Adrenal gland (tissue), 12 donors: Measurements from ENCODE around the gene ZNF438. TPM values are rescaled to one million over a fixed set of nuclear protein-coding genes. Genes with fewer than 3 reads are reported as not detected.

Experiments
- DNase-seq, 7 donors: peaks; one replicate each; pipeline ENCODE4 v3.0.0-alpha.2; 2019 to 2020
- H3K27ac ChIP-seq, 5 donors: fragments of 200-600 bp; sonication (generic) in 4 of 5; 1 replicate in 3 of 5; 2 replicates in 2 of 5; pipeline versions ENCODE4 v1.5.1 to v1.8.0; 2016 to 2020; ENCODE audit warnings: mild to moderate bottlenecking in 1 of 5
- H3K27me3 ChIP-seq: fragments of 200-600 bp; 2 replicates; pipeline ENCODE4 v1.8.0; 2021
- H3K36me3 ChIP-seq, 2 donors: fragments of 200-600 bp; replicated peaks in 1 of 2; 1 replicate in 1 of 2; 2 replicates in 1 of 2; pipeline versions ENCODE4 v1.5.1 to v1.8.0; 2018 to 2022
- H3K4me1 ChIP-seq, 2 donors: fragments of 200-600 bp; replicated peaks in 1 of 2; 1 replicate in 1 of 2; 2 replicates in 1 of 2; pipeline versions ENCODE4 v1.5.1 to v1.8.0; 2018 to 2021
- H3K4me3 ChIP-seq, 4 donors: fragments of 200-600 bp; sonication (generic) in 3 of 4; one replicate each; pipeline ENCODE4 v1.5.1; 2016 to 2018
- H3K9me3 ChIP-seq, 3 donors: fragments of 200-600 bp; sonication (generic) in 1 of 3; replicated peaks in 1 of 3; 1 replicate in 2 of 3; 2 replicates in 1 of 3; pipeline versions ENCODE4 v1.5.1 to v1.8.0; 2016 to 2021
- CTCF ChIP-seq, 6 experiments: fragments of 450-650 bp in 4 of 6; fragments of 200-600 bp in 2 of 6; sonication (generic) in 1 of 6; IDR thresholded peaks; 1 replicate in 5 of 6; 2 replicates in 1 of 6; pipeline versions ENCODE4 v1.5.1 to v1.8.0; 2016 to 2021; ENCODE audit warnings: antibody characterized with exemption in 6 of 6, mild to moderate bottlenecking in 2 of 6, moderate library complexity in 1 of 6
- POLR2A ChIP-seq, 2 donors: fragments of 450-650 bp; IDR thresholded peaks; one replicate each; pipeline ENCODE4 v1.6.1; 2017; ENCODE audit warnings: antibody characterized with exemption in 2 of 2, mild to moderate bottlenecking in 2 of 2, moderate library complexity in 1 of 2
- WGBS, 4 donors: extraction: QIAGEN DNeasy Blood & Tissue Kit in 2 of 4; methylation state at CpG; one replicate each; pipeline versions ENCODE4 v1.1.5 to v1.1.7; 2013 to 2017; 5-methylcytosine and 5-hydroxymethylcytosine counted together
- intact Hi-C, 2 donors: fragments of 100-400 bp; cut with DNase I; formaldehyde crosslinking; loops; one replicate each; pipeline versions ENCODE4 v1.14.1 to v1.15.0; 2022 to 2023
- polyA plus RNA-seq, 3 donors: library from polyadenylated mRNA; stranded (reverse); fragments of 200-250 nt in 2 of 3; fragments of 350-450 nt in 1 of 3; fragmentation: Illumina TruSeq in 1 of 3; extraction: RNeasy Lipid Tissue Mini Kit (QIAGEN cat#74804) in 1 of 3; gene quantifications; one replicate each; pipeline ENCODE4 v1.2.3, GENCODE V29; 2013 to 2014
- total RNA-seq, 9 donors: library from RNA; depleted of rRNA in 4 of 9; stranded (reverse); fragments of >200 nt in 4 of 9; fragments of 120-200 nt in 1 of 9; fragmentation: NEBNext Ultra II Directional in 1 of 9; extraction: Animal tissue kit (Norgen Biotek cat#: 25700) in 1 of 9; gene quantifications; one replicate each; pipeline versions ENCODE4 v1.1.0 to v1.2.4, GENCODE V29; 2013 to 2023
- donor health status: healthy with polysubstance abuse.
- donor health status: Bipolar disorder and iron deficiency.
- donor health status: DM: yes; HTN: yes; CAD: no.
- donor health status: DM: no; HTN: no; CAD: no.
- donor health status: DM: no; HTN: no; CAD: no.
- donor health status: DM: yes; HTN: yes; CAD: no.

ZNF438 gene
- total and polyA plus RNA-seq, 12 donors = 3.4 to 15.5 (median 5.7) TPM

- DNase-seq = no peak
- TF ChIP-seq CTCF (IDR thresholded peaks at IDR 0.05) = no peak
- TF ChIP-seq POLR2A (IDR thresholded peaks at IDR 0.05) = no peak
Measured at GRCh38 chr10:31064348-31064747, 32.7 kb upstream of the ZNF438 start.

GRCh38 chr10:31063841-31064240, 32.2 kb upstream of the ZNF438 start:
- 68 to 81% (median 70%) methylated on average over 6 of the region's 6 CpGs for WGBS, 4 donors
- Histone ChIP-seq H3K4me1 (no peaks in the 10 kb centered on the region), H3K4me3 (no peak overlapping the region), H3K36me3 (no peaks in the 10 kb centered on the region), H3K9me3 (no peaks in the 10 kb centered on the region), H3K27me3 (no peaks in the 10 kb centered on the region), H3K27ac (no peak overlapping the region)
- TF ChIP-seq POLR2A (IDR thresholded peaks at IDR 0.05) (no peak), CTCF (IDR thresholded peaks at IDR 0.05) (no peak)
- intact Hi-C loops = no loop called here
- DNase-seq = no peak

More at GRCh38 chr10:31064348-31064747, 32.7 kb upstream of the ZNF438 start:
- no peaks in the 10 kb centered on the region for H3K36me3 ChIP-seq
- intact Hi-C loops = no loop called here
- H3K9me3 ChIP-seq = no peaks in the 10 kb centered on the region
- no peak overlapping the region for H3K27ac ChIP-seq
- 55 to 64% (median 61%) methylated on average over 2 of the region's 2 CpGs for WGBS, 4 donors
- no peaks in the 10 kb centered on the region for H3K4me1 ChIP-seq
- no peaks in the 10 kb centered on the region for H3K27me3 ChIP-seq
- no peak overlapping the region for H3K4me3 ChIP-seq

- Histone ChIP-seq H3K9me3 (no peaks in the 10 kb centered on the region), H3K4me1 (no peaks in the 10 kb centered on the region), H3K36me3 (no peaks in the 10 kb centered on the region), H3K27ac (no peak overlapping the region), H3K4me3 (no peak overlapping the region), H3K27me3 (no peaks in the 10 kb centered on the region)
- TF ChIP-seq CTCF (IDR thresholded peaks at IDR 0.05) (no peak), POLR2A (IDR thresholded peaks at IDR 0.05) (no peak)
- 41 to 54% (median 50%) methylated on average over 6 of the region's 6 CpGs for WGBS, 4 donors
- no peak for DNase-seq
- intact Hi-C loops = no loop called here
Measured at GRCh38 chr10:31062856-31063255, 31.2 kb upstream of the ZNF438 start.

GRCh38 chr10:31061941-31062340, 30.3 kb upstream of the ZNF438 start:
- H3K27ac ChIP-seq = no peak overlapping the region
- 85 to 94% (median 90%) methylated on average over 7 to 9 of the region's 9 CpGs for WGBS, 4 donors
- intact Hi-C loops = no loop called here

More at GRCh38 chr10:31061941-31062340, 30.3 kb upstream of the ZNF438 start:
- no peak overlapping the region for H3K4me3 ChIP-seq
- no peaks in the 10 kb centered on the region for H3K9me3 ChIP-seq
- DNase-seq = no peak
- no peaks in the 10 kb centered on the region for H3K4me1 ChIP-seq
- no peaks in the 10 kb centered on the region for H3K36me3 ChIP-seq
- TF ChIP-seq CTCF (IDR thresholded peaks at IDR 0.05) (no peak), POLR2A (IDR thresholded peaks at IDR 0.05) (no peak)
- no peaks in the 10 kb centered on the region for H3K27me3 ChIP-seq
